GM18873 (cell line): Measurements from ENCODE around the gene MLXIP.

Experiments used
- ATAC-seq: cut with Tn5 transposase; IDR thresholded peaks from one replicate; pipeline ENCODE4 v1.9.1; 2021; ENCODE audit warnings: mild to moderate bottlenecking, moderate library complexity, moderate number of reproducible peaks; ENCODE audit not compliant: unreplicated experiment, low FRiP score

Gene MLXIP

GRCh38 chr12:122121745-122122144 lies 43.2 kb downstream of the MLXIP start:
- ATAC-seq = no peak

DNA sequence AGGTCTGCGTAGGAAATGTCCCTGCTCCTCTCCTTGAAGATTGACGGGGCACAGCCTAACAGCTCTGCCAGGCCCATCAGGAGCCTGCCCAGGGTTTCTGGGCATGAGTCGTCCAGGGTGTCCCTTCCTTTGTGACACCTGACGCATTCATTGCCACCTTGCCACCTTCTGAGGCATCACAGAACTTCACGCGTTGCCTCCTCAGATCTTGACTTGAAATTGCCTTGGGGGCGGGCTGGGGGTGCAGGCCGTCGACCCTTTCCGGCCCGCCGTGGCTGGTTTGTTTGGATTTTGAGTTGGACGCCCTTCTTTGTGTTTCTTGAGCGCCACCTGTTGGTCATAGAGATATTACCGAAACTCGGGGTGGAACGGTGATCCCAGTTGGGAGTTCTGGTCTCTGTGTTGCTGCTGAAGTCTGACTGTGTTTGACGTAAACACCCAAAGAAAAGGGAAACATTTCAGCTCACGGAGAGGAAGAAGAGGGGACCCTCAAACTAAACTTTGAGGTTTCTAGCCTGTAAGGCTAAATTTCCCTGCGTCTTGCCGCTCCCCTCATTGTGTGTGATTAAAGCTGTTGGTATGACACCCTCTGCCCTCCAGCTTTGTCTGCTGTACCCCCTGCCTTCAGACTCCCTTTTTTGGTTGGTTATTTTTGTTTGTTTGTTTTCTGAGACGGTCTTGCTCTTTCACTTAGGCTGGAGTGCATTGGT lies 44.6 kb downstream of the MLXIP start:
- no peak for ATAC-seq

- no peak for ATAC-seq
Observed at GRCh38 chr12:122123761-122124145, 45.2 kb downstream of the MLXIP start.

GRCh38 chr12:122124370-122124769 lies 45.8 kb downstream of the MLXIP start:
- ATAC-seq = no peak

GRCh38 chr12:122125452-122126341 lies 47.1 kb downstream of the MLXIP start:
- no peak for ATAC-seq

GRCh38 chr12:122126342-122126635 lies 47.7 kb downstream of the MLXIP start:
- ATAC-seq = no peak

DNA sequence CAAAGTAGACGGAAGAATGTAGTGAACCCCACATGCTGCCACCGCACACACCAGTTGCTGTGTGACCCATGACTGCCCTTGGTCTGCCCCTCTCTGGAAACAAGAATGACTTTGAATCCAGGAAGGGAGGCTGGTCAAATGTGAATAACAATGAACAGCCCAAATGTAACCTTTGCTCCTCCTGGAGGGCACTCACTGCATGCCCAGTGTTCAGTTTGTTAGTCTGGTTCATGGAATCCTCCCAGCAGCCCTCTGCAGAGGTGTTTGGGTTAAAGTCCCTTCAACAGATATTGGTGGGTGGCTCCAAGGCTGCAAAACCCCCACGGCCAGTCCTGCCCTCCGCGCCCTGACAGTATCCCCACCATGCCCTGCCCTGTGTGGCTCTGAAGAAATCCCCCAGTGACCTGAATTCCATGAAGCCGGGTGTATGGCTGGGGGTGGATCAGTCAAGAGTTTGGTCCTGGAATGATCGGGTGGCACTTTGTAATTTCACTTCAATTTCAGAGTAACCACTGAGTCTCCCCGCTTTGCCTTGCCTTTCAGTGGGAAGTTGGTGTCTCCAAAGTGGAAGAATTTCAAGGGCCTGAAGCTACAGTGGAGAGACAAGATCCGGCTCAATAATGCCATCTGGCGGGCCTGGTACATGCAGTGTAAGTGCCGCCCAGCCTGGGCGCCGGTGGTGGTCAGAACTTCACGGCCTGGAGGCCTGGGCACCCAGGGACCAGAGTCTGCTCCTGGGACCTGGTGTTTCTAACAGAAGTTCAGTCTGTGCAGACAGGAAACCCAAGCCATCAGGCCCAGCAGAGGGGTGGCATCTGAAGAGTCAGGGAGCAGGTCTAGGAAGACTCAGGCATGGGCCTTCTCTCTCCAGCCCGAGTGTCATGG lies 48.4 kb downstream of the MLXIP start:
- ATAC-seq = no peak

DNA sequence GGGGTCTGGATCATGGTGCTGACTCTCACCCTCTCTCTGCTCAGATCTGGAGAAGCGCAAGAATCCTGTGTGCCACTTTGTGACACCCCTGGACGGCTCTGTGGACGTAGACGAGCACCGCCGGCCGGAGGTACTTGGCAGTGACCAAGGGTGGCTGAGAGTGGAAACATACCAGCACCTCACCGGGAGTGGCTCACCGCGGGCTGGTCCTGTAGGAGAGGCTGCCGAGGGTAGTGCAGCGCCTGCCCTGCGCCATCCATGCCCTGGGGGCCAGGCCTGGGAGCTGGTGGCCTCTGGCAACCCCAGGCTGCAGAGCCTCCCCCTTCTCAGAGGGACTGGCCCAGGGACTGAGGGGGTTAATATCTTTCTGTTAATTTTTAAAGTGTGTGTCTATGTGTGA lies 49.3 kb downstream of the MLXIP start:
- ATAC-seq = no peak

DNA sequence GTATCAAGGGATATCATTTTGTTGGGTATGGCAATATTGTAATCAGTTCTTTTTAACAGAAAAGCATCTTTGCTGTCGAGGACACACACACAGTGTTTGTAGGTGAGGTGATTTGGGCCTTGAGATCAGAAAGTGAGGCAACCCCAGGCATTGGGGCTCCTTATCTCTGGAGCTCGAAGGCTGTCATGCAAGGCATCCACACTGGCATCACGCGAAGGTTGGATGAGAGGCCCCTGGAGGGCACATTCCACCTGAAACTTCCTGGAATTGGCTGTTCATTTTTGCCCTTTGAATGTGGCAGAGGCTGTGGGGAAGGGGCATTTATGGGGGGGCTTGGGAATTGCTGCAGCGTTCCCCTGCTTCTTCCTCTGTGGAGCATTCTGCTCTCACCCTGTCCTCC lies 49.9 kb downstream of the MLXIP start:
- no peak for ATAC-seq

DNA sequence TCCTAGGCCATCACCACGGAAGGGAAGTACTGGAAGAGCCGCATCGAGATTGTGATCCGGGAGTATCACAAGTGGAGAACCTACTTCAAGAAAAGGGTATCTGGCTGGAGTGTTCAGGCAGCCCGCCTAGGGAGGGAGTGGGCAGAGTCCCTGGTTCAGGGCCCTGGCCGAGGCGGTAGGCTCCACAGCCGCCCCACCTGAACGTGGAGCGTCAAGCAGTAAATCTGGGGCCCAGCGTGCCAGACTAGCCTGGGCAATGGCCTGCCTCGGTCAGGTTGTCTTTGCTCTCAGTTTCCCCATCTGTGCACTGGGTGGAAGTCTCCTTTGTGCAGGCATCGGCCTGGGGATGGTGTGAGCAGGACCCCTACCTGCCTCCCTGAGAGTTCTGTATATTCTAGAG lies 50.6 kb downstream of the MLXIP start:
- ATAC-seq = no peak

DNA sequence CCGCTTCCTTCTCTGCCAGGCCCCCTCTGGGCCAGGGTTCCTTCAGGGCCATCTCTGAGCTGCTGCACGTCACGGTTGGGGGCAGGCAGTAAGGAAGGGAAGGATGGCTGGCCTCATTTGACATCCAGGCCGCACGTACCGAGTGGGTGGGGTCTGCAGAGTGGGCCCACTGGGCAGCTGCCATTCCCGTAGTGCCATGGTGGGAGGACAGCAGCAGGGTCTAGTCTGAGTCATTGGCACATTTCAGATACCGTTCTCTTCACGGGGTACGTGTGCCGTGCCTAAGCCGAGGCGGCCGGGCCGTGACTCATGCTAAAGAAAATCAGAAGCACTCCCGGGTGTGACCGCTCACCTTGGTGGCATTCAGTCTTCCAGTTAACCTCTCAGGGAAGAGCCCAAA lies 51.6 kb downstream of the MLXIP start:
- no peak for ATAC-seq

- no peak for ATAC-seq
Observed at GRCh38 chr12:122133192-122133950, 54.8 kb downstream of the MLXIP start.

DNA sequence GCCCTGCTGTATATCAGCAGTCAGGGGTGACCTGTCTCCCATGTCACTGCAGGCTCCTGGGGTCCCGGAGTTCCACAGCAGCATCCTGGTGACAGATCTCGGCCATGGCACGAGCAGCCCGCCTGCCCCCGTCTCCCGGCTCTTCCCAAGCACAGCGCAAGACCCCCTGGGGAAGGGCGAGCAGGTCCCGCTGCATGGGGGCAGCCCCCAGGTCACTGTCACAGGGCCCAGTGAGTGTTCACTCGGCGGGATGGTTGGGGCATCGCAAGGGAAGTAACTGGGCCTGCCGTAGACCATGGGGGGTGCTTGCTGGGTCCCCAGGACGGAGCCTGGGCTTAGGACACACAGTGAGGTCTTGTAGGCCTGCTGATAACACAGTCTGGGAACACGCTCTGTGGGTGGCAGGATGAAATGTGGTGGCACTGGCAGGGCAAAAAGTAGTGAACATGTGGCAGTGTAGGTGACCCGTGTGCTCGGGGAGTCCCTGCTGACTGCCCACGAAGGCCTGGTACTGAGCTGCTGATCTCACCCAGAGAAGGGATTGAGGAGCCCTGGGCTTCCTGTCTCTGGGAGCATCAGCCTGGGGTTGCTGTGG lies 57.0 kb downstream of the MLXIP start:
- ATAC-seq = no peak

DNA sequence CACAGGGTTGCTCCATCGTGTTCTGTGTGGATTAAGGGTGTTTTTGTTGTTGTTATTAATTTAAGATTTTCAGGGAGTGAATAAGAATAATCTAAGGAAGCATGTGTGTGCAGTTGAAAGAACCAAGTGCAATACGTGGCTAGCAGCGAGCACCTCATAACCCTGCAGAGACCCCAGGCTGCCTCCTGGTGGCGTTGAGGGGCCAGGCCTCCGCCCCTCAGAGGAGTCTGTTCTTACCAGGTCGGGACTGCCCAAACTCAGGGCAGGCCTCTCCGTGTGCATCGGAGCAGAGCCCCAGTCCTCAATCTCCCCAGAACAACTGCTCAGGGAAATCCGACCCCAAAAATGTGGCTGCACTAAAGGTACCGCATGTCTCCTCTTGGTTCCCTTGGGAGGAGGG lies 58.7 kb downstream of the MLXIP start:
- ATAC-seq = no peak

- ATAC-seq = no peak
Observed at GRCh38 chr12:122137681-122138080, 59.1 kb downstream of the MLXIP start.

- no peak for ATAC-seq
Observed at GRCh38 chr12:122138181-122138580, 59.6 kb downstream of the MLXIP start.

DNA sequence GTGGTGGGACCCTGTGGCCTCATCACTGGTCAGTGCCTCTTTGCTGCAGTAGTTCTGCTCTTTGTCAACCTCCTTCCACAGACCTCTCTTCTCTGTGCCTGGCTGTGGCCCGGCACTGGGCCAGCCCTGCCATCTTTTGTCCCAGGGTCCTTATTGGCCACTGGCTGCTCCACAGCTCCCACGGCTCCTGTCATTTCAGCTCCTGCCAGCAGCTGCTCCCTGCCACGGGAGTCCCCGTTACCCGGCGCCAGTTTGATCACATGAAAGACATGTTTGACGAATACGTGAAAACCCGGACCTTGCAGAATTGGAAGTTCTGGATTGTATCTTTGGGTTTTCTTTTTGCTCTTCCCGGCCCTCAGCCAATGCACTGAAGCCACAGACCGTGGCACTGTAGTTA lies 60.1 kb downstream of the MLXIP start:
- ATAC-seq = no peak

- ATAC-seq = no peak
Observed at GRCh38 chr12:122139266-122139665, 60.7 kb downstream of the MLXIP start.

- ATAC-seq = no peak
Observed at GRCh38 chr12:122139941-122140340, 61.4 kb downstream of the MLXIP start.
